Stimulated activated CD4-positive, alpha-beta T cell treated with anti-CD3 and anti-CD28 coated beads, Interleukin-15, amount 100 ng/mL, for 24 hours (primary cell): ENCODE measurements around the gene ARAP1.

Source experiments
- DNase-seq: peaks from one replicate; pipeline ENCODE4 v3.0.0-alpha.2; 2020

Gene ARAP1

DNA sequence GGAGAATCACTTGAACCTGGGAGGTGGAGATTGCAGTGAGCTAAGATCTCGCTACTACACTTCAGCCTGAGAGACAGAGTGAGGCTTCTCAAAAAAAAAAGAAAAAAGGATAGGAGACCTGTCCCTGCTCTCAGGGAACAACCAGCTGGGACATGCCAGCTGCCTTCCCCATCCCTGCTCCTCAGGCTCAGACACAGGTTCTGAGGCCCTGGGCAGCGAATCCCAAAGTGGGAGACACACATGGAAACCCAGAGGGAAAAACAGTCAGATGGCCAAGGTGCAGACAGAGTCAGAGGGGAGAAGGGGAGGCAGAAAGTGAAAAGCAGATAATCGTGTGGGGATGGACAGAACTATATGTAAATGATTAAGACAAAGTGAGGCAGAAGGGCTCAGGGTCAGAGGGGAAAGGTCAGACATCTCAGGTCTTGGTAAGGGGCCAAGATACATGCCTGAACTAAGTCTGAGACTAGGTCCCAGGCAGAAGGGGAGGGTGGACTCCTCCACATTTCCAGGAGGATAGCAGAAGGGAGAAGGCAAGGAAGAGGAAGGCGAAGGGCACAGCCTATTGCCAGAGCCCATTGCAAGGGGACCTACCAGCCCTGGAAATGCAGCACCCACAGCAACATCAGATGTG, 27.4 kb upstream of the ARAP1 start:
- no peak for DNase-seq

DNA sequence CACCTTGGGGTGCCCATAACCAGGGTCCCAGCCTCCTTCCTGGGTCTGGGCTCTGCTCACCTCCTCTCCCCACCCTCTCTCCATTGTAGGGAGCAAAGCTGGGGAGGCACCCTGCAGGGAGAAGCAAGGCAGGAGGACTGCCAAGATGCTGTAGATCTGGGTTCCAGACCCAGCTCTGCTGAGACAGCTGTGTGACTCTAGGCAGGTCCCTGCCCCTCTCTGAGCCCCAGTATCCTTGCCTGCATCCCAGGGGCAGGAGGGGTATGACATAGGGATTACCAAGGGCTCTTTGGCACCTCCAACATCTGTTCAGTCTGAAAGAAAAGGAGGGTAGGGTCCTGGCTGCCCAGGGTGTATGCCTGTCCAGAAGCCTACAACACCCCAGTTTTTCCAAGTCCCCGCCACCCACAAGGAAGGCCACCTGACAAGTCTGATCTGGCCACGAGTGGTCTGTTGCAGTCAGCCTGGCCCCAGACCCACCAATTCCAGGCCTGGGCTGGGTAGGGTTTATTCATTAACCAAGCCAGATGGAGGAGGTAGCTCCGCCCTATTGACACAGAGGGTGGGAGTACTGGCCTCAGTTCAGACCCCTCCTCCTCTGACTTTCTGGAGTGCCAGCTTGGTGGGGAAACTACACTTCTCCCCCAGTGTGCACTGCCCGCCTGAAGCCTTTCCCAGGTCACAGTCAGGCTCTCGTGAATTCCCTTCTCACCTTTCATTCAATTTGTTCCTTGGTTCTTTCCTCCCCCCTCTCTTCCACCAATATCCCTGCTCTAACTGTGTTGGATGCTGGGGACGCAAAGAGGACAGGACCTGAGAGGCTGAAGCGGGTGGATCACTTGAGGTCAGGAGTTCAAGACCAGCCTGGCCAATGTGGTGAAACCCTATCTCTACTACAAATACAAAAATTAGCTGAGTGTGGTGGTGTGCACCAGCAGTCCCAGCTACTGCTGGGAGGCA, 26.6 kb upstream of the ARAP1 start:
- DNase-seq: no peak

DNA sequence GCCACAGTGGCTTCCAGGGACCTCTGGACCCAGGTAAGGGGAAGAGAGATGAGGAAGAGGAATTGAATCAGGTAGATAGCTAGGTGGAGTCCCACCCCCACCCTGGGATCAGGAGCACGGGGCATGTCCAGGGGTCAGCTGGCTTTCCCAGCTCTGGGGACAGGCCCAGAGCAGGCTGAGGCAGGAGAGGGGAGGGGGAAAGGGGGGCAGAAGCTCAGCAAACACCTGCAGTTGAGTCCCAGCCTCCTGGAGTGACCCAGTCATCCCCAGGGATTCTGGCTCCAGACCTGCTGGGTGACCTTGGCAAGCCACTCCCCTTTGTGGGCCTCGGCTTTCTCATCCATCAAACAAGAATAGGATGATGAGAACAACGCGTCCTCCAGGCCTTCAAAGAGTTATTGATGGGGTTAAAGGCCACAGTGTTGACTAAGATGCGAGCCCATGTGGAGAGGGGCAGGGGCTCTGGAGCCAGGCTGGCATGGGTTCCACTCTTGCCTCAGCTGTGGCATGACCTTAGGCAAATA, 25.6 kb upstream of the ARAP1 start:
- no peak for DNase-seq

DNA sequence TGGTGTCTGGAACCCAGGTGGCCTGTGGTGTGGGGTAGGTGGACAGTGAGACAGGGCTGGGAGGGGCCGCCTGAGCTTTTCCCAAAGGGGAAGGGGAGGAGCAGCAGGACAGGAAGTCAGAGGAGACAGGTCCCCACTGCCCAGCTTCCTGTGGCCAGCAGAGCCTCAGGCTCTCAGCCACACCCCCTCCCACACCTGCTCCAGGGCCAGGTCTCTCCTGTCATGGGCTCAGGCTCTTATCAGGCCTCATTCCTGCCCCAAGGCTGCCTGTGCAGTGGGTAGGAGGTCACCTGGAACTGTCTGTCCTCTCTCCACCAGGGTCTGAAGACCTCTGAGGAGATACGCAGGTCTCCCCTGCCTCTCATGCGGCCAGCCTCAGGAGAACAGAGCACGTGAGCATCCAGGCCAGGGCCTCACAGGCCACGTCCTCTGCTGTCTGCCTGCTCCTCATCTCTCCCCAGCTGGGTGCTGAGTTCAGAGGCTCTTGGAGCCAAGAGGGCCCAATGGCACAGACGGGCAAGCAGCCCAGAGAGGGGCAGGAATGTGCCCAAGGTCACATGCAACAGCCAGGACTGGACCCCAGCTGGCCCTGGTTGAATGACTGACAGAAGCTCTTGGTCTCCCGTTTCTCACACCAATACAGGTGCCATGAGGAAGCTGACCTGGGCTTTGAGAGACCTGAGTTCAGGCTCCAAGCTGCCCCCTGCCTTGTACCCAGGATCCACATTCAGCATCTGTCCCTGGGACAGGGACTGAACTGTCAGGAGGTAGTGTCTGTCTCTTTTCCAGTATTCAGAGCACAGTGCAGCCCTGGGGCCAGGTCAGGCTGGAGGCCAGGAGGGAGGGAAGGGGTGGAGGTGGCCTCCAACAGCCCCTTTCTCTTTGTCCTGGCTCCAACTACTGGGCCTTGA, 24.9 kb upstream of the ARAP1 start:
- no peak for DNase-seq

DNA sequence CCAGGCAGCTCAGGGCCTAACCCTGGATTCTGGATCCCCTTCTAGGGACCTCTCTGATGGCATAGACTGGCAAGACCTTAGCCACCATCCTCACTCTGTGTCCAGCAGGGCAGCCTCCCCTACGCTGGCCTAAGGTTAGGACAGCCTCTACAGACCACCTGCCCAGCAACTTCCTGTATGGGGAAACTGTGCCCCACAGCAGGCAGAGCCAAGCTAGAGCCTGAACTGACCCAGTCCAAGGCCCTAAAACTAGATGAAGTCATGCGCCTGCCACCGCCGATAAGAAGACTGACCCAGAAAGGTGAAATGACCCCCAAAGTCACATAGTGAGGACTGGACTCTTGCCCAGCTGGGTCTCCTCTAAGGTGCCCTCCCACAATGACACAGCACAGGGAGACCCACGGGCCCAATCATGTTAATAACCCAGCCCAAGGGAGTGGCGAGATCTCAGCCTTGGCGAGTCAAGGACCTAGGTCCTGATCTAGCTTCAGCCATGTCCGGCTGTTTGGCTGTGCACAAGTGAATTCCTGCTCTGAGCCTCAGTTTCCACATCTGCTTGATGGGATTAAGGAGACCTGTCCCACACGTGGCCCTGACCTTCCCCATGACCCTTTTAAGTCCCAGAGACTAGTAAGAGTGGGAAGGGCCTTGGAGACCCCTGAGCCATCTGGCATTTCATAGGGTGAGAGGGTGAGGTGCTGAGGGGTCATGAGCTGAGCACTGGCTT, 24.1 kb upstream of the ARAP1 start:
- no peak for DNase-seq

DNA sequence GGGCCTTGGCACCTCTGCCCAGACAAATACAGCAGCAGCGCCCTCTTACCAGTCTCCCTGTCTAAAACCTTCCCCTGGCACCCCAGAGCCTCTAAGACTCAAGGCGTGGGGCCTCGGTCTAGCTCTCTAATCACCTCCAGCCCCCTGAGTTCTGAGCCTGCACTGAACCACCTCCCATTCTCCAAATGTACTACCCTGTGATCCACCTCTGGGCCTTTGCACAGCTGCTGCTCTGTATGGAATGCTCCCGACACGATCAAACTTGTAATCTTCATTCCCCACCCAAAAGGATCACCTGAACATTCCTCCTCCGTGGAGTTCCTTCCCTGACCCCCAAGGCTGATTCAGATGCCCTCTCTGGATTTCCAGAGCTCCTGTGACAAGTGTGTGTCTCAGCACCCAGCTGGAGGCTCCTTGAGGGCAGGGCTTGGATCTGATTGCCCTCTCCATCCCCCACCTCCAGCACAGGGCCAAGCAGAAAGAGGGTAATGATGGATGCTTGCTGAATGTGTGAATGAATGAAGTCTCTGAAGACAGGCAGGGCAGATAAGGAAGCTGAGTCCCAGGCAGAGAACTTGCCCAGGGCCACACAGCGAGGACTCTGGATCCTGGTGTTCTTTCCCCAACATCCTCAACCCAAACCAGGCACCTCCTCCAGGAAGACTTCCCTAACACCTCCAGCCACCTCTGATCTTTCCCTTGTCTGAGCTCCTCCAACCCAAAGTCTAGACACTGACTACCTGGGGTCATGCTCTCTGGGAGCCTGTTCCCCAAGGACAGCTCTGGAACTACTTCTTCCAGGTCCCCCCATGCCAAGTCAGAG, 23.3 kb upstream of the ARAP1 start:
- no peak for DNase-seq

DNA sequence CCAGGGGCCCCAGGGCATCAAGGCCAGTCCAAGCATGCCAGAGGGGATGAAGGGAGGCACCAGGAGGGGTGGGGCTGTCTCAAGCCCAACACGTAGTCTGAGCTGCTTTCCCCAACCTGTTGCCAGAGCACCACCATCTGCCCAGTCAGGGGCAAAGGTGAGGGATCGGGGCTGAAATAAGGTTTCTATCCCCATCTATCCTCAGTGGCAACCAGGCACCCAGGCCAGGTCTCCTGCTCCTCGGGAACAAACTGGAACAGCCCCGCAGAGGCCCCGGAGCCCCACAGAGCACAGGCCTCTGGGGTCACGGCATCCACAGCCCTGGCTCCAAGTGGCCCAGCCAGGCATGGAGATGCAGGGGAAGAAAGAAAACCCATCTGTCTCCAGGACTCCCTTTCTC, 22.3 kb upstream of the ARAP1 start:
- DNase-seq: no peak

DNA sequence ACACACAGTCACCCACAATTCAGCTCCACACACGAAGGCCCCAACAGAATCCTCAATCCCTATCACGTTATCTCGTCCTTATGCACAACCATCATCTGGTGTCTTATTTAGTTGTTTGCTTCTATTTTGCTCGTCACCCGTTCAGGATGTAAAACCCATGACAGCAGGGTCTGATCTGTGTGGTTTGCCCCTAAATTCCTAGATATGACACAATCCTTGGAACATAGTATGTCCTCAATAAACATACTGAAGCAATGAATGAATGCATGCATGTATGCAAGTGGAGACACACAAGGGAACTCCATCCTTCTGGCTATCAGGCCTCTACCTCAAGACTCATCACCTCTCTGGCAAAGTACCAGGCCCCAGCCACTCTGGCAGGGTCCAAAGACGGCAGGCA, 21.5 kb upstream of the ARAP1 start:
- DNase-seq: no peak

DNA sequence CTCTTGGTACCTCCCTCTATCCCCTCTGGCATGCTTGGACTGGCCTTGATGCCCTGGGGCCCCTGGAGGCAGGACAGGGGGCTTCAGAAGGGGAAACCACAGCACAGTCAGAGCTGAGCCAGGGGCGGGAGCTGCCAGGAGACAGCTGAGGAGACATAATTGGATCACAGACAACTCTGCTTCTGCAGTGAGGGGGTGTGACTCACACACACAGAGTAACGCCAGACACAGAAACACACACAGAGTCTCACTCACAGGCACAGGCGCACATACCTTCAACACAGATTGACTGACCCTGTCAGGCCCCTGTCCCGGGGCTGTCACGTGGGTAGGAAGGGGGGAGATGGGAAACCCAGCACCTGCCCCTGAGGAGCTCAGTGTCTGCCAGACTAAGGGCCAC, 21.1 kb upstream of the ARAP1 start:
- no peak for DNase-seq

DNA sequence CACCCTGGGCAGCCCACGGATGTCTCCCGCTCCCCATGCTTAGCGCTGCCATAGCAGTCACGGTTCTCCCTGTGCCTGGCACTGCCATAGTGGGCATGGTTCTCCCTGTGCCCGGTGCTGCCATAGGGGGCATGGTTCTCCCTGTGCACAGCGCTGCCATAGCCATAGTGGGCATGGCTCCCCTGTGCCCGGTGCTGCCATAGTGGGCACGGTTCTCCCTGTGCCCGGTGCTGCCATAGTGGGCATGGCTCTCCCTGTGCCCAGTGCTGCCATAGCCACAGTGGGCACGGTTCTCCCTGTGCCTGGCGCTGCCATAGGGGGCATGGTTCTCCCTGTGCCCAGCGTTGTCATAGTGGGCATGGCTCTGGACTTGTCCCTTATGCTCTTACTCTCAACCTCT, 19.9 kb upstream of the ARAP1 start:
- DNase-seq: no peak

DNA sequence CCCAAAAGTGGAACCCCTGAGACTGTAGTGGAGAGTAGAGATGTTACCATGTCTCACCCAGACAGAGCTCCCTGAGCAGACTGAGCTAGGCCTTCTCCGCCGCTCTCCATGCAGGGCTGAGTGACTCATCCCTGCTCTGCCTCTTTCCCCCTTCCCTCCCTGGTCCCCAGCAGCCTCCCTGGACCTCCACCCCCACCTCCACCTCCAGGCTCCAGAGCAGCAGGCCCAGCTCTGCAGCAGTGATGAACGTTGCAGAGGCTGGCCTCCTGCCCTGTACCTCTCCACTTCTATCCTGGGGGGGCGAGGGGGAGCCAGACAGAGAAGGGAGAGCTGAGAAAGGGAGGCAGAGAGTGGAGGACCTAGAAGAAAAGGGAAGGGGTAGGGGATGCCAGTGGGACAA, 19.3 kb upstream of the ARAP1 start:
- DNase-seq: no peak

DNA sequence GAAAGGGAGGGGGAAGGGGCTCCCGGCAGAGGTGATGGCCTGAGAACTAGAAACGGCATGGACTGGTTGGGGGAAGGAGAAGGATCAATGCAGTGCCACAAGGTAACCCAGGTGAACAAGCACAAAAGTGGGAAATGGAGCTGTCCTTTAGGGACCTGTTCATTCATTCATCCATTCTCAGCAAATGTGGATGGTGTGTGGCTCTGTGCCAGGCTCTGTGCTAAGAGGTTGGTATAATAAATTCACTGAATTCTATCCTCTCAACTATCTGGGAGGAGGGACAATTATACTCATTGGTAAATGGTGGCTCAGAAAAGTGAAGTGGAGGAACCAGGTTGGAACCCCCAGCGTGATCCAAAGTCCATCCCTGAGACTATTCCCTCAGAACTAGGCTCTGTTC, 18.6 kb upstream of the ARAP1 start:
- no peak for DNase-seq

DNA sequence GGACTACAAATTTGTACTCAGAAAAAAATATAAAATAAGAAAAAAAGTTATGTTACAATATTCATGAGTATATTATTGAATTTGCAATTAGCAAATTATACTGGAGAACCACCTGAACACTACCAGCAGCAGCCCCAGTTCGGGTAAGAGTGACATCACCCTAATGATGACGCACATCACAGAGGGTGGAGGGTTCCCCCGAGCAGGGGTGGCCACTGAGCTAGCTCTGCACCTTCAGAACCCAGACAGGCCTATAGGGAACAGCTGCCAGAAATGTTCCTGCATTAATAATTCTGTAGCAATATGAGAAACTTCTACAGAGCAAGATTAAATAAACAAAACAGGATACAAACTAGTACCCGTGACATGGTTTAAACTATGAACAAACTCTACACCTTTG, 17.5 kb upstream of the ARAP1 start:
- no peak for DNase-seq

DNA sequence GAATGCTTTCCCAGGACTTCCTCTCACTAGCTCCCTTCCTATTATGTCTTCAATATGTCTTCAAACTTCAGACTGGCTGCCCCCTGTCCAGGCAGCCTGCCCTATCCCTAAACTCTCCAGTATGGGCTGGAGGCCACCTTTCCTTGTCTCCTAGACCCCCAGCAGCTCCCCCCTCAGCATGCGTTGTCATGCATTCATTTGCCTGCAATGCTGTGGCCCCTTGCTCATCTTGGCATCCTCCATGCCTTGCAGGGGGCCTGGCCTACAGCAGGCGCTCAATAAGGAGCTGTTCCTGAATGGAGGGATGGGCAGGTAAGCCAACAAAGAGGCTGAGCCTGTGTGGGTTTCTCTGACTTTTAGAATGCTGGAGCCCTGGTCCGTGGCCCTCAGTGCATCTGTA, 16.4 kb upstream of the ARAP1 start:
- DNase-seq: no peak

DNA sequence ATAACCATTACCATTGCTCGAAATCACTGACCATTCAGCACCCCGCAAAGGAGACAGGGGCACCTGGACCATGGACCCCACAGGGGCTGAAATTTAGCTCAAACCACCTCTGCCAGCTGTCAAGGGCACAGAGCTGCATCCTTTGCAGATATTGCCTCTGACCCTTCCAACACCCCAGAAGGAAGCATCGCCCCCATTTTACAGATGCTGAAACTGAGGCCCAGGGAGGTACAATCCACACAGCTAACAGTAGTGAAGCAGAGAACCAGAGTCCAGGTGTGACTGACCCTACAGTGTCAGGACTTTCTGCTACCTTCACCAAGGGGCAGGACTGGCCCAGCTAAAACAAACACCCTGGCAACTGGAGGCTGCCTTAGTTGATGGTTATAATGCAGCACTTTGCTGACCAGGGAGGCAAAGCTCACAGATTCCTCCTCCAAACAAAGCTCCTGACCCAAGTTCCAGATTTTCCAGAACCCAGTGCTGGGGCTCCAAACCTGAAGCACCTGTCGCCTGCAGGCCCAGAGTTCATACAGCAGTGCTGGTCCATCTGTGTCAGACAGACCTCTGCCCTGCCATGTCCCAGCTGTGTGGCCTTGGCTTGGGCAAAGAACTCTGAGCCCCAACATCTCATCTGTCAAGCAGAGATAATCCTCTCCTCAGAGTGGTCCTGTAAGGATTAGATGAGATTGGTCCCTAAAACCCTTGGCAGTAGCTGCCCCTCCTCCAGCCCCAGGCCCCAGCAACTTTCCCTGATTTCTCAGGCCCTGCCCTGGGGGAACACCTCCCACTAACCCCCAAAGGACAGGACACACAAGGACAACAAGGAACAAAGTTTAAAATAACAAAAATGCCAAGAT, 15.2 kb upstream of the ARAP1 start:
- no peak for DNase-seq

DNA sequence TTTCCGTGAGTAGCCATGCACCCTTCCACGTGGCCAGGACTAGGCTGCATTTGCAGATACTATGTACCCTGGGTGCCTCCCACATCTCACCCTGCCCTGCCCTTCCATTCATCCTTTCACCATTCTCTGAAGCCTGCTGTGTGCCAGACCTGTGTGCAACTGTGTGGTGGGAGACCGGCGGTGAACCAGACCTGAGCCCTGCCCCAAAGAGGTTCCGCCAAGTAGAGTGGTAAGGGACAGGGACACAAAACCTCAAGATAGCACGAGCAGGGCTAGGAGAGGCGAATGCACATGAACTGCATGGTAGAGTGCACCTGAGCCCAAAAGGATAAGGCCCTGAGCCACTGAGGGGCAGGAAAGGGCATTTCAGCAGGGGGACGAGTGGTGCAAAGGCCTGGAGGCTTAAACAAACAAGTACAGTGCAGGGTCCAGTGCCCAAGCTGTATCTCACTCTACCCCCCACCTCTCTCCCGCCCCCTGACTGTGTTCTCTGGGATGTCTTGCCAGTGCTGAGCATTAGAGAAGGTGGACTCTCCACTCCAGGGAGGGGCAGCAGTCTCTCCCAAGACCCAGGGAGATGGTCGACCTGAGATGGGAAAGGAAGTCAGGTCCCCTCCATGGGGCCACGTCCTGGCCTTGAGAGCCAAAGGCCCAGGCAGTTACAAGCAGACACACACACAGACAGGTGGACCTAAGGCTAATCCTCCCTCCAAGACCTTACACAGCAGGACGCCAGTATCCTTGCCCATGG, 14.1 kb upstream of the ARAP1 start:
- DNase-seq: no peak

DNA sequence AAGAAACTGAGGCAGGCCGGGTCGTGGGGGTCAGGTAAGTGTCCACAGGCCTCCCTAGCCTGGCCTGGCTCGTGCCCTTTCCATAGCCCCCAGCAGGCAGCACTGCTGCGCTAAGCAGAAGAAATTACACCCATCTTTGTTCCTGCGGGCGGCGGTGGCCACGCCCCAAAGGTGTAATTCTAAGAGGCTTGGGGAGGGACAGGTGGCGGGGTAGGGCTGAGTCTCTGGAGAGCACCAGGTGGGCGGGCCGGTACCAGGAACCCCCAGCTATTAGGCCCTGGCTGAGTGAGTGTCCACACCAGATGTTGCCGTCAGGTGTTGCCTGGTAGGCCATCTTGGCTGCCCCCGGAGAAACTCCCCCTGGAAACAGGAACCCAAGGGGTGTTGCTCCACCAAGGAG, 12.3 kb upstream of the ARAP1 start:
- no peak for DNase-seq

DNA sequence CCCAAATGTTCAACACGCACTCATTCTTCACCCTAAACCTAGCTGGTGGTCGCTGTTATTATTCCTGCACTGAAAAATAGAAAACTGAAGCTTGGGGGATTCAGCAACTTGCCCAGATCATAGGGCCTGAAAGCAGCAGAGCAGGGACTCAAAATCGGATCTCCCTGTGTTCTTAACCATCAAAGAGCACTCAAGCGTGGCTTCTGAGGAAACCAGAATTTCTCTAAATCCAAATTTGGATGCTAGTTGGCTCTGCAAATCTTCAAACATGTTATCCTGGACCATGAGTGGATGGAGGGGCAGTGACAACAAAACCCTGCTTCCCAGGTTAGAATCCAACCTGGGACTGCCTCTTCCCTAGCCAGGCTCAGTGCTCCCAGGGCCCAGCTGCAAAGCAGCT, 11.6 kb upstream of the ARAP1 start:
- DNase-seq: no peak

DNA sequence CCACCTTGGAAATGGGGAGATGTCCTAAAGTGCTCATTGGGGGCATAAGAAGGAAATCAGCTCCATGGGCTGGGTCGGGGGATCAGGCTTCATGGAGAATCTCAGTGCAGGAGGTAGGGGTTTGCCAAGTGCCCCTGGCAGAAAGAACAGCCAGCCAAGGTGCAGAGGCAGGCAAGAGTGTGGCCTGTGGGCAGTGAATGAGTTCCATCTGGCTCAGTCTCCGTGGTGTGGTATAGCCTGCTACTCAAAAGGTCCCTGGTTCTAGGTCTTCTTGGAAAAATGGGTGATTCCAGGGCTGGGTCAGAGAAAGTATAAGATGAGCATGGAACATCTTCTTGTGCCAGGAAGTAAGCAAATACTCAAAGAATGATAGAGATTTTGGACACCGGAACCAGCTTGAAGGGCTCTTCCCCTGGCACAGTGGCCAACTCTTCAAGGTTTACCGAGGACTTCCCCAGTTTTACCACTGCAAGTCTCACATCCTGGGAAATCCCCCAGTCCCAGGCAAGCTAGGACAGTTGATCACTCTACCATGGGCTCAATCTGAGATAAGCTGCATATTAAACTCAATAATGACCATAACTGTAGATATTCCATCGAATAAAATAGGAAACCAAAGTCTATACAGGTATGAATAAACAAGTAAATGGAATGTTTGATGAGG, 10.6 kb upstream of the ARAP1 start:
- DNase-seq: peak; percentile 37
